Mucosa of descending colon (tissue), 3 donors: ENCODE data around the gene AGTPBP1. TPM values are rescaled to one million over a fixed set of nuclear protein-coding genes. Genes with fewer than 3 reads are reported as not detected.
"Not testable (repeated sequence)": the region's sequence is repeated elsewhere in the genome, so short reads cannot be mapped to it uniquely, and the experiment has no call there.

Source experiments
- ATAC-seq: fragments of 200-7000 bp; cut with Tn5 transposase; one replicate; pipeline ENCODE4 v1.9.1; 2020; ENCODE audit warnings: mild to moderate bottlenecking, moderate library complexity
- DNase-seq, 3 donors: peaks; one replicate each; pipeline ENCODE4 v3.0.0-alpha.2; 2020
- H3K36me3 ChIP-seq: fragments of 200-600 bp; one replicate; pipeline ENCODE4 v1.8.0; 2021; ENCODE audit warnings: low read depth, mild to moderate bottlenecking
- H3K4me1 ChIP-seq: fragments of 200-600 bp; one replicate; pipeline ENCODE4 v1.8.0; 2021; ENCODE audit warnings: low read depth, mild to moderate bottlenecking
- H3K4me3 ChIP-seq: fragments of 200-600 bp; one replicate; pipeline ENCODE4 v1.8.0; 2021; ENCODE audit warnings: mild to moderate bottlenecking
- H3K9me3 ChIP-seq: fragments of 200-600 bp; one replicate; pipeline ENCODE4 v1.8.0; 2021; ENCODE audit warnings: mild to moderate bottlenecking
- intact Hi-C, 2 donors: fragments of 100-400 bp; cut with DNase I in 1 of 2; cut with micrococcal nuclease in 1 of 2; formaldehyde crosslinking; loops; one replicate each; pipeline versions ENCODE4 v1.11.0 to v1.11.1; 2022; cut with DNase I, micrococcal nuclease
- long read RNA-seq, 2 donors: library from polyadenylated mRNA; unstranded; transcript quantifications; one replicate each; pipeline ENCODE4 v2.0.0, GENCODE V29; 2019 to 2021
- total RNA-seq, 3 donors: library from RNA; stranded (reverse); fragmentation: NEBNext Ultra II Directional in 2 of 3; extraction: Animal tissue kit (Norgen Biotek cat#: 25700) in 2 of 3; gene quantifications; one replicate each; pipeline versions ENCODE4 v1.2.1 to v1.2.4, GENCODE V29; 2021 to 2023
- TF ChIP-seq, protein P1 (sequence below): fragments of 200-600 bp; IDR thresholded peaks from one replicate; pipeline ENCODE4 v1.8.0; 2022; ENCODE audit warnings: antibody characterized with exemption, mild to moderate bottlenecking
- donor health status: DM: no; HTN: no; CAD: no; lungs with moderate emphysema.
- donor health status: DM: no; HTN: no; CAD: no.
- donor health status: DM: no; HTN: yes; CAD: no.

AGTPBP1 gene, protein sequence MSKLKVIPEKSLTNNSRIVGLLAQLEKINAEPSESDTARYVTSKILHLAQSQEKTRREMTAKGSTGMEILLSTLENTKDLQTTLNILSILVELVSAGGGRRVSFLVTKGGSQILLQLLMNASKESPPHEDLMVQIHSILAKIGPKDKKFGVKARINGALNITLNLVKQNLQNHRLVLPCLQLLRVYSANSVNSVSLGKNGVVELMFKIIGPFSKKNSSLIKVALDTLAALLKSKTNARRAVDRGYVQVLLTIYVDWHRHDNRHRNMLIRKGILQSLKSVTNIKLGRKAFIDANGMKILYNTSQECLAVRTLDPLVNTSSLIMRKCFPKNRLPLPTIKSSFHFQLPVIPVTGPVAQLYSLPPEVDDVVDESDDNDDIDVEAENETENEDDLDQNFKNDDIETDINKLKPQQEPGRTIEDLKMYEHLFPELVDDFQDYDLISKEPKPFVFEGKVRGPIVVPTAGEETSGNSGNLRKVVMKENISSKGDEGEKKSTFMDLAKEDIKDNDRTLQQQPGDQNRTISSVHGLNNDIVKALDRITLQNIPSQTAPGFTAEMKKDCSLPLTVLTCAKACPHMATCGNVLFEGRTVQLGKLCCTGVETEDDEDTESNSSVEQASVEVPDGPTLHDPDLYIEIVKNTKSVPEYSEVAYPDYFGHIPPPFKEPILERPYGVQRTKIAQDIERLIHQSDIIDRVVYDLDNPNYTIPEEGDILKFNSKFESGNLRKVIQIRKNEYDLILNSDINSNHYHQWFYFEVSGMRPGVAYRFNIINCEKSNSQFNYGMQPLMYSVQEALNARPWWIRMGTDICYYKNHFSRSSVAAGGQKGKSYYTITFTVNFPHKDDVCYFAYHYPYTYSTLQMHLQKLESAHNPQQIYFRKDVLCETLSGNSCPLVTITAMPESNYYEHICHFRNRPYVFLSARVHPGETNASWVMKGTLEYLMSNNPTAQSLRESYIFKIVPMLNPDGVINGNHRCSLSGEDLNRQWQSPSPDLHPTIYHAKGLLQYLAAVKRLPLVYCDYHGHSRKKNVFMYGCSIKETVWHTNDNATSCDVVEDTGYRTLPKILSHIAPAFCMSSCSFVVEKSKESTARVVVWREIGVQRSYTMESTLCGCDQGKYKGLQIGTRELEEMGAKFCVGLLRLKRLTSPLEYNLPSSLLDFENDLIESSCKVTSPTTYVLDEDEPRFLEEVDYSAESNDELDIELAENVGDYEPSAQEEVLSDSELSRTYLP
- 10 to 100 TPM; 11.7 to 17.9 (median 15.9) TPM for total RNA-seq
- long read RNA-seq, donor 1, full-length matches to known transcripts: 3 of 5 reads
- long read RNA-seq, donor 1, partial matches to known transcripts: 1 of 5 reads
- long read RNA-seq, donor 1, other reads (novel, unspliced or antisense): 1 of 5 reads
- long read RNA-seq, donor 2, partial matches to known transcripts: 3 of 4 reads
- long read RNA-seq, donor 2, other reads (novel, unspliced or antisense): 1 of 4 reads

DNA sequence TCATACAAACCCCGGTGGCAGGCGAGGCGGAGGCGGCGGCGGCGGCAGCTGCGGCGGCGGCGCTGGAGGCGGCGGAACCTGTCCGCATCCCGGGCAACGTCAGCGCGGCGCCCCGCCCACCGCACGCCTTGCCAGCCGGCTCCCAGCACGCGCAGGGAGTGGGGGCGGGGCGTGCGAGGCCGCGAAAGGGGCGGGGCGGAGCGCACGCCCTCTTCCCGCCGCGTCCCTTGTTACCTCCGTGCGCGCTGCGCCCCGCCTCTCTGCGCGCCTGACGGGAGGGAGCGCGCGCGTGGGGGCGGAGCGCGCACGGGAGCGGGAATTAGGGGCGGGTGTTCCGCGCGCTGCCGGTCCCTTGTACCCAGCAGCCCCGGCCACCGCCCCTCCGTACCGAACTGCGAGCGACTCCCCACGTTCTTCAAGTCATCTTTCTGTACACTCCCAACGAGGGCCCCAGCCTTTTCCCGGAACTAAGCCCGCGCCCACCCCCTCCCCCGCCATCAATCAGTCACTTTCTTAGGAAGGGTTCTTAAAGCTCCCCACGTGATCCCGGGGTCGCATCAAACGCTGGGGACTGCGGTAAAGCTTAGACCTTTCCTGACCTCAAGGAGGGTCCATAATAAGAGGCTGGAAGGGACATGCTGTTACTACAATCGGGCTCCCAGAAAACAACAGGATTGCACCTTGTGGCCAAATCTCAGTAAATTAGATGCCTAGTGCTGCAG, at the start of gene AGTPBP1:
Gene AGTPBP1, minus strand, starts transcription at position 80 of the 722 bp plus-strand sequence. CDS start 29,421 bp downstream, outside the sequence.
- intact Hi-C loops: no loop called here
- peak; percentile 98 for ATAC-seq
- Histone ChIP-seq H3K9me3 (no peaks in the 10 kb centered on the region), H3K36me3 (no peaks in the 10 kb centered on the region), H3K4me3 (peak within 1 kb of the TSS; percentile 67), H3K4me1 (peaks cover 12% of the 10 kb centered on the region)
- DNase-seq: peak; percentile 98 to 99 (median 98)
- TF ChIP-seq, protein P1, sequence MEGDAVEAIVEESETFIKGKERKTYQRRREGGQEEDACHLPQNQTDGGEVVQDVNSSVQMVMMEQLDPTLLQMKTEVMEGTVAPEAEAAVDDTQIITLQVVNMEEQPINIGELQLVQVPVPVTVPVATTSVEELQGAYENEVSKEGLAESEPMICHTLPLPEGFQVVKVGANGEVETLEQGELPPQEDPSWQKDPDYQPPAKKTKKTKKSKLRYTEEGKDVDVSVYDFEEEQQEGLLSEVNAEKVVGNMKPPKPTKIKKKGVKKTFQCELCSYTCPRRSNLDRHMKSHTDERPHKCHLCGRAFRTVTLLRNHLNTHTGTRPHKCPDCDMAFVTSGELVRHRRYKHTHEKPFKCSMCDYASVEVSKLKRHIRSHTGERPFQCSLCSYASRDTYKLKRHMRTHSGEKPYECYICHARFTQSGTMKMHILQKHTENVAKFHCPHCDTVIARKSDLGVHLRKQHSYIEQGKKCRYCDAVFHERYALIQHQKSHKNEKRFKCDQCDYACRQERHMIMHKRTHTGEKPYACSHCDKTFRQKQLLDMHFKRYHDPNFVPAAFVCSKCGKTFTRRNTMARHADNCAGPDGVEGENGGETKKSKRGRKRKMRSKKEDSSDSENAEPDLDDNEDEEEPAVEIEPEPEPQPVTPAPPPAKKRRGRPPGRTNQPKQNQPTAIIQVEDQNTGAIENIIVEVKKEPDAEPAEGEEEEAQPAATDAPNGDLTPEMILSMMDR: no peak

DNA sequence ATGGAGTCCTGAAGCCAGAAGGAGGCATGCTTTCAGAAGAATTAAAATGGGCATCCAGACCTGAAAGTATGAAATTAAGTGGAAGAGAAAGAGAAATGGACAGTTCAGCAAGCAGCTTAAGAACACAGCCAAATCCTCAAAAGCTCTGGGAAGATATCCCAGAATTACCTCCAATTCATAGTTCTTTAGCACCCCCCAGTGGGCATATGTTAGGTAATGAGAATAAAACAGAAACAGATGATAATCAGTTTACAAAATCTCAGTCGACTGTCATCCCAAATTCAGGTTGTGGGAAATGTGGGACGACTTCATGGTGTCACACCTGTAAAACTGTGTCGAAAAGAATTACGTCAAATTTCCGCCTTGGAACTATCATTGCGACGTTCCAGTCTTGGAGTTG, 44.4 kb upstream of the AGTPBP1 start:
- DNase-seq, H3K4me3 ChIP-seq, H3K36me3 ChIP-seq, H3K9me3 ChIP-seq, H3K4me1 ChIP-seq, intact Hi-C loops: not testable (repeated sequence)
- ATAC-seq: peak; percentile 65

DNA sequence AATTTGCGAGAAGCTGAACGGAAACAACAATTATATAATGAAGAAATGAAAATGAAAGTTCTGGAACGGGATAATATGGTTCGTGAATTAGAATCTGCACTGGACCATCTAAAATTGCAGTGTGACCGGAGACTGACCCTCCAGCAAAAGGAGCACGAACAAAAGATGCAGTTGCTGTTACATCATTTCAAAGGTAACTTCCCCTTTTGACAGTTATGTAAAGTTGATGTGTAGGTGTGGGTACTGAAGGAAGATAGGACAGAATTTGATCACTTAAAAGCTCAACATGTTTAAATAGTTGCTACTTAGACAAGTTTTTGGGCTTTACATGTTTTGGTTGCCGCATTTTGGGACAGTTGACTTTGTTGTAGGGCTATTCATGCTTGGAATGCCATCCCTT, 32.1 kb upstream of the AGTPBP1 start:
- H3K36me3 ChIP-seq, H3K4me1 ChIP-seq, DNase-seq, H3K4me3 ChIP-seq, ATAC-seq, intact Hi-C loops, H3K9me3 ChIP-seq: not testable (repeated sequence)

DNA sequence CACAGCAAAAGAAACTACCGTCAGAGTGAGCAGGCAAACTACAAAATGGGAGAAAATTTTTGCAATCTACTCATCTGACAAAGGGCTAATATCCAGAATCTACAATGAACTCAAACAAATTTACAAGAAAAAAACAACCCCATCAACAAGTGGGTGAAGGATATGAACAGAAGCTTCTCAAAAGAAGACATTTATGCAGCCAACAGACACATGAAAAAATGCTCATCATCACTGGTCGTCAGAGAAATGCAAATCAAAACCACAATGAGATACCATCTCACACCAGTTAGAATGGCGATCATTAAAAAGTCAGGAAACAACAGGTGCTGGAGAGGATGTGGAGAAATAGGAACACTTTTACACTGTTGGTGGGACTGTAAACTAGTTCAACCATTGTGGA, 20.0 kb upstream of the AGTPBP1 start:
- H3K9me3 ChIP-seq, H3K4me1 ChIP-seq, ATAC-seq, H3K4me3 ChIP-seq, H3K36me3 ChIP-seq, DNase-seq, intact Hi-C loops: not testable (repeated sequence)

DNA sequence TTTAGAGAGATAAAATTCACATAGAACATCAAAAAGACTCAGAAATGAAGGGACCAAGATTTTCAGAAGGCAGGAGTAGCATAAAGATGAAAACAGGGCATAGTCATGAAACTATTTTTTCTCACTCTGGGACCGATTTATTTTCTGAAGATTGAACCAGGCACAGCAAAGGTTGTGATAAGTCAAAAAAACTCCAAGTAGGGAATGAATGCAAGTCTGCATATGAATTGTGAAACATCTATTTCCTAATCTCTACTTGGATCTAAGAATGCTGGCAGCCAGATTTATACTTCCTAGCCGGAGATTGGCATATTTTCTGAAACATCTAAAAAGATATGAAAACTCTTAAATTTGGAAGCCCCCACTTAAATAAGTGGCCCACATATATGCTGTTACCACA, 16.0 kb upstream of the AGTPBP1 start:
- H3K4me3 ChIP-seq, intact Hi-C loops, H3K4me1 ChIP-seq, DNase-seq, H3K36me3 ChIP-seq, ATAC-seq, H3K9me3 ChIP-seq: not testable (repeated sequence)

DNA sequence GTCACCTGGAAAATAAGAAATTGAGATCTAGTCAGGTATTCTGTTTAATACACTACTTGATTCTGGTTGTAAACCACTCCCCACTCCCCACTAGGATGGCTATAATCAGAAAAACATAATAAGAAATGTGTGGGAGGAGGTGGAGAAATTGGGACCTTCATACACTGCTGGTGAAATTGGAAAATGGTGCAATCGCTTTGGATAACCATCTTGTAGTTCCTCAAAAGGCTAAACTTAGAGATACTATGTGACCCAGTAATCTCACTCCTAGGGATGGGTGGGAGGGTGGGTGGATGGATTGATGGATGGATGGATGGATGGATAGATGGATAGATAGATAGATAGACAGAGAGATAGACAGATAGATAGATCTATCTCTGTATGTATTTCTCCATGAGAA, 14.5 kb upstream of the AGTPBP1 start:
- ATAC-seq, intact Hi-C loops, DNase-seq: not testable (repeated sequence)

DNA sequence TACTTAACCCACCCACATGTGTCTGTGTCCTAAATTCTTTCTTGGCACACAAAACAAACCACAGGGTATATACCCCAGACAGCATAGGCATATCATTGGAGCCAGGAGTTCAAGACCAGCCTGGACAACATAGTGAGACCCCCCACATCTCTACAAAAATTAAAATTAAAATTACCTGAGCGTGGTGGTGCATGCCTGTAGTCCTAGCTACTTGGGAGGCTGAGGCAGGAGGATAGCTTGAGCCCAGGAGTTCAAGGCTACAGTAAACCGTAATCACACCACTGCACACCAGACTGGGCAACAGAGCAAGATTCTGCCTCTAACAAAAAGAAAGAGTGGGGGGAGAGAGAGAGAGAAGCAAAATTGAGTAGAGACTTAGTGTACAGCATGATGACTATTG, 4.6 kb upstream of the AGTPBP1 start:
- TF ChIP-seq, protein P1: no peak
- DNase-seq: no peak
- H3K4me1 ChIP-seq: peaks cover 12% of the 10 kb centered on the region
- no peaks in the 10 kb centered on the region for H3K9me3 ChIP-seq
- no peak for ATAC-seq
- H3K36me3 ChIP-seq: no peaks in the 10 kb centered on the region
- no peak overlapping the region for H3K4me3 ChIP-seq
- intact Hi-C loops: no loop called here

More for the DNA sequence above, 14.5 kb upstream of the AGTPBP1 start:
- H3K4me3 ChIP-seq, H3K9me3 ChIP-seq, H3K4me1 ChIP-seq, H3K36me3 ChIP-seq: not testable (repeated sequence)
